Left lung (tissue), 10 donors: ENCODE data around the gene PPP1R37. TPM values are rescaled to one million over a fixed set of nuclear protein-coding genes. Genes with fewer than 3 reads are reported as not detected.

ENCODE experiments used
- ATAC-seq: fragments of 200-7000 bp; cut with Tn5 transposase; one replicate; pipeline ENCODE4 v1.9.1; 2020; ENCODE audit warnings: moderate library complexity
- DNase-seq, 4 donors: peaks; one replicate each; pipeline ENCODE4 v3.0.0-alpha.2; 2013 to 2020
- H3K27ac ChIP-seq, 2 donors: fragments of 200-600 bp; sonication (generic) in 1 of 2; one replicate each; pipeline versions ENCODE4 v1.5.0 to v1.8.0; 2020 to 2021
- H3K27me3 ChIP-seq, 2 donors: fragments of 200-600 bp; sonication (generic) in 1 of 2; one replicate each; pipeline versions ENCODE4 v1.5.0 to v1.8.0; 2020 to 2021
- H3K36me3 ChIP-seq, 2 donors: fragments of 200-600 bp; sonication (generic) in 1 of 2; one replicate each; pipeline versions ENCODE4 v1.5.0 to v1.8.0; 2020 to 2021
- H3K4me1 ChIP-seq, 2 donors: fragments of 200-600 bp; one replicate each; pipeline ENCODE4 v1.8.0; 2021
- H3K4me3 ChIP-seq, 2 donors: fragments of 200-600 bp; sonication (generic) in 1 of 2; one replicate each; pipeline versions ENCODE4 v1.5.0 to v1.8.0; 2020 to 2021; ENCODE audit warnings: mild to moderate bottlenecking in 1 of 2
- H3K9me3 ChIP-seq, 2 donors: fragments of 200-600 bp; sonication (generic) in 1 of 2; one replicate each; pipeline versions ENCODE4 v1.5.0 to v1.8.0; 2020 to 2021
- CTCF ChIP-seq, 2 donors: fragments of 200-600 bp; sonication (generic) in 1 of 2; IDR thresholded peaks; one replicate each; pipeline versions ENCODE4 v1.5.0 to v1.8.0; 2021; ENCODE audit warnings: antibody characterized with exemption in 2 of 2
- intact Hi-C, 2 donors: fragments of 100-400 bp; cut with DNase I; formaldehyde crosslinking; loops; one replicate each; pipeline versions ENCODE4 v1.11.2 to v1.14.2; 2022
- polyA plus RNA-seq, 6 donors: library from polyadenylated mRNA; unstranded; fragments of 120-200 nt; gene quantifications; one replicate each; pipeline ENCODE4 v1.2.1, GENCODE V29; 2013; ENCODE audit not compliant: insufficient read length in 6 of 6
- total RNA-seq, 2 donors: library from RNA; stranded (reverse); fragmentation: NEBNext Ultra II Directional; extraction: Animal tissue kit (Norgen Biotek cat#: 25700); gene quantifications; one replicate each; pipeline ENCODE4 v1.2.1, GENCODE V29; 2021
- donor health status: DM: no; HTN: yes; CAD: no.
- donor health status: DM: no; HTN: no; CAD: no.

Gene PPP1R37
- total and polyA plus RNA-seq, 8 donors, result 17.3 to 29.8 (median 26.0) TPM

- Histone ChIP-seq H3K27ac (peak overlapping the region in 1 of 2 donors; percentile 79), H3K36me3 (peaks cover 0 to 20% of the 10 kb centered on the region in 2 donors), H3K4me1 (peaks cover 20 to 35% of the 10 kb centered on the region in 2 donors), H3K4me3 (peak overlapping the region in 1 of 2 donors; percentile 94), H3K27me3 (no peaks in the 10 kb centered on the region), H3K9me3 (no peaks in the 10 kb centered on the region)
- no peak for DNase-seq
- no peak for TF ChIP-seq CTCF (IDR thresholded peaks at IDR 0.05)
- no peak for ATAC-seq
- intact Hi-C loops, result no loop called here
Observed at GRCh38 chr19:45090606-45091005, 2.4 kb upstream of the PPP1R37 start.

- H3K27me3 ChIP-seq, result no peaks in the 10 kb centered on the region
- DNase-seq, result peak; percentile 98 to 100 (median 98)
- peak; percentile 93 for ATAC-seq
- intact Hi-C loops, result no loop called here
- no peaks in the 10 kb centered on the region for H3K9me3 ChIP-seq
- peak overlapping the region; percentile 79 to 85 for H3K27ac ChIP-seq
- TF ChIP-seq CTCF (IDR thresholded peaks at IDR 0.05), result no peak
- H3K4me1 ChIP-seq, result peaks cover 25 to 42% of the 10 kb centered on the region in 2 donors
- peak overlapping the region; percentile 90 to 94 for H3K4me3 ChIP-seq
- peaks cover 0 to 20% of the 10 kb centered on the region in 2 donors for H3K36me3 ChIP-seq
Observed at GRCh38 chr19:45091031-45091923, 1.7 kb upstream of the PPP1R37 start.

GRCh38 chr19:45094137-45094536 lies 1.2 kb downstream of the PPP1R37 start:
- Histone ChIP-seq H3K9me3 (no peaks in the 10 kb centered on the region), H3K4me1 (peaks cover 39 to 58% of the 10 kb centered on the region in 2 donors), H3K27ac (no peak overlapping the region), H3K27me3 (no peaks in the 10 kb centered on the region), H3K36me3 (peaks cover 0 to 12% of the 10 kb centered on the region in 2 donors), H3K4me3 (peak overlapping the region; percentile 90 to 94)
- no peak for TF ChIP-seq CTCF (IDR thresholded peaks at IDR 0.05)
- DNase-seq (no peak), ATAC-seq (no peak)
- intact Hi-C loops, result no loop called here

DNA sequence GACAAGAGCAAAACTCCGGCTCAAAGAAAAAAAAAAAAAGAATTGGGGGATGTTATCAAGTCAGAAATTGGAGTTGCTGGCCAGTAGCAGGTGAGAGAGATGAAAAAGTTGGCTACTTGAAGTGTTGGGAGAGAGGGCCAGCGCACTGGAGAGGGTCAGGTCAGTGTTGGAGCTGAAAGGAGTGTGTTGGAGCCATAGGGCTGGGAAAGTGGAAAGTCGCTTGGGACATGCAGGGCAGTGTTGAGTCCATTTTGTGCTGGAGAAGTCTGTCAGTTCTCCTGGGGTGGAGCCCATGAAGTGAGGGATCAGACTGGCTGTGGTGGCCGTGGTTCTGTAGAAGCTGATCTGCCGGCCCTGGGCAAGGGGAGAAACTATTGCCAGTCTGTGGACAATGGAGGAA lies 1.7 kb downstream of the PPP1R37 start:
- Histone ChIP-seq H3K4me1 (peaks cover 41 to 64% of the 10 kb centered on the region in 2 donors), H3K9me3 (no peaks in the 10 kb centered on the region), H3K27me3 (no peaks in the 10 kb centered on the region), H3K27ac (no peak overlapping the region), H3K4me3 (peak overlapping the region in 1 of 2 donors; percentile 94), H3K36me3 (peaks cover 0 to 12% of the 10 kb centered on the region in 2 donors)
- ATAC-seq (no peak), DNase-seq (no peak)
- no peak for TF ChIP-seq CTCF (IDR thresholded peaks at IDR 0.05)
- intact Hi-C loops, result no loop called here
